ENCODE measurements around the gene DHH.

Gene DHH

GRCh38 chr12:49052451-49053208 is 42.0 kb downstream of the DHH start:
- in situ Hi-C loops (cut with HindIII; ENCODE audit: low sequenced_read_pairs), result no loop called here

GRCh38 chr12:49051777-49052438 is 42.7 kb downstream of the DHH start:
- in situ Hi-C loops (cut with HindIII; ENCODE audit: low sequenced_read_pairs), result no loop called here

- in situ Hi-C loops (cut with HindIII; ENCODE audit: low sequenced_read_pairs), result no loop called here
Observed at GRCh38 chr12:49051373-49051764, 43.2 kb downstream of the DHH start.

GRCh38 chr12:49050507-49051372 is 43.9 kb downstream of the DHH start:
- in situ Hi-C loops (cut with HindIII; ENCODE audit: low sequenced_read_pairs), result no loop called here

- in situ Hi-C loops (cut with HindIII; ENCODE audit: low sequenced_read_pairs), result loop anchor here (10.0 kb wide), 1 partner anchor 65 kb away; no protein-coding TSS in a partner anchor
Observed at GRCh38 chr12:49049566-49050224, 44.9 kb downstream of the DHH start.

- in situ Hi-C loops (cut with HindIII; ENCODE audit: low sequenced_read_pairs), result loop anchor here (10.0 kb wide), 1 partner anchor 64 kb away; no protein-coding TSS in a partner anchor
Observed at GRCh38 chr12:49048953-49049352, 45.6 kb downstream of the DHH start.

GRCh38 chr12:49046129-49046895 is 48.3 kb downstream of the DHH start:
- in situ Hi-C loops (cut with HindIII; ENCODE audit: low sequenced_read_pairs), result loop anchor here (10.0 kb wide), 1 partner anchor 62 kb away; no protein-coding TSS in a partner anchor

- in situ Hi-C loops (cut with HindIII; ENCODE audit: low sequenced_read_pairs), result loop anchor here (10.0 kb wide), 1 partner anchor 60 kb away; no protein-coding TSS in a partner anchor
Observed at GRCh38 chr12:49044660-49045059, 49.9 kb downstream of the DHH start.

GRCh38 chr12:49043856-49044258 is 50.7 kb downstream of the DHH start:
- in situ Hi-C loops (cut with HindIII; ENCODE audit: low sequenced_read_pairs), result loop anchor here (10.0 kb wide), 1 partner anchor 59 kb away; no protein-coding TSS in a partner anchor

- in situ Hi-C loops (cut with HindIII; ENCODE audit: low sequenced_read_pairs), result loop anchor here (10.0 kb wide), 1 partner anchor 58 kb away; no protein-coding TSS in a partner anchor
Observed at GRCh38 chr12:49043241-49043640, 51.4 kb downstream of the DHH start.

- in situ Hi-C loops (cut with HindIII; ENCODE audit: low sequenced_read_pairs), result loop anchor here (10.0 kb wide), 1 partner anchor 57 kb away; no protein-coding TSS in a partner anchor
Observed at GRCh38 chr12:49041881-49042484, 52.6 kb downstream of the DHH start.

GRCh38 chr12:49041036-49041880 is 53.3 kb downstream of the DHH start:
- in situ Hi-C loops (cut with HindIII; ENCODE audit: low sequenced_read_pairs), result loop anchor here (10.0 kb wide), 1 partner anchor 56 kb away; no protein-coding TSS in a partner anchor

GRCh38 chr12:49040364-49040855 is 54.2 kb downstream of the DHH start:
- in situ Hi-C loops (cut with HindIII; ENCODE audit: low sequenced_read_pairs), result loop anchor here (10.0 kb wide), 1 partner anchor 56 kb away; no protein-coding TSS in a partner anchor

GRCh38 chr12:49039421-49040363 is 54.9 kb downstream of the DHH start:
- in situ Hi-C loops (cut with HindIII; ENCODE audit: low sequenced_read_pairs), result loop anchor here (10.0 kb wide), 1 partner anchor 55 kb away; no protein-coding TSS in a partner anchor

- in situ Hi-C loops (cut with HindIII; ENCODE audit: low sequenced_read_pairs), result no loop called here
Observed at GRCh38 chr12:49038291-49038955, 56.2 kb downstream of the DHH start.

GRCh38 chr12:49037947-49038237 is 56.7 kb downstream of the DHH start:
- in situ Hi-C loops (cut with HindIII; ENCODE audit: low sequenced_read_pairs), result no loop called here

Data from endothelial cell of hepatic sinusoid (primary cell).